GM19452 (cell line): ENCODE results near the gene MORN4.
"Not testable (repeated sequence)": the region's sequence is repeated elsewhere in the genome, so short reads cannot be mapped to it uniquely, and the experiment has no call there.

Experiments used
- ATAC-seq: cut with Tn5 transposase; IDR thresholded peaks from one replicate; pipeline ENCODE4 v1.9.1; 2021; ENCODE audit not compliant: unreplicated experiment

Gene MORN4

GRCh38 chr10:97642471-97643159 is 9.3 kb upstream of the MORN4 start:
- not testable (repeated sequence) for ATAC-seq

GRCh38 chr10:97640868-97641811 is 7.8 kb upstream of the MORN4 start:
- ATAC-seq = peak; percentile 24

- ATAC-seq = peak; percentile 99
These were observed 7.0 kb upstream of the MORN4 start, which contains the start of gene PI4K2A for GRCh38 chr10:97640174-97640867. TSS of gene PI4K2A (plus strand) at chr10:97640671. CDS start at chr10:97640743, 72 bp downstream.

GRCh38 chr10:97639090-97639489 is 5.8 kb upstream of the MORN4 start:
- not testable (repeated sequence) for ATAC-seq

GRCh38 chr10:97635577-97635976 is 2.3 kb upstream of the MORN4 start:
- no peak for ATAC-seq

GRCh38 chr10:97633921-97634320 is 621 bp upstream of the MORN4 start:
- ATAC-seq = no peak

DNA sequence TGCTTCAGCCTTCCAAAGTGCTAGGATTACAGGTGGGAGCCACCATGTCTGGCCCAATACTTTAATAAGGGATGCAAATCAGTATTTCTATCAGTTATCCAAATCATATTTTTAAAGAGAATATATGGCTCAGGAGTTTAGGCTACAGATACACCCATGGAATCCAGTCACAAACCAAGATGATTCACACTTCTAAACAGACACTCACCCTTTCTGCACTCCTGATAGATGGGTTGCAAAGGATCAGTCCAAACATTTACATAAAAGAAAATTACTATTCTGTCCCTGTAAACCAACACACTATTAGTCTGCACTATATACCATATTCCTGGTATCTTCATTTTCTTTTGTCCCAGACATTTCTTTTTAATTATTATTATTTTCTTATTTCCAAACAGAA is 2.2 kb downstream of the MORN4 start:
- ATAC-seq = no peak

DNA sequence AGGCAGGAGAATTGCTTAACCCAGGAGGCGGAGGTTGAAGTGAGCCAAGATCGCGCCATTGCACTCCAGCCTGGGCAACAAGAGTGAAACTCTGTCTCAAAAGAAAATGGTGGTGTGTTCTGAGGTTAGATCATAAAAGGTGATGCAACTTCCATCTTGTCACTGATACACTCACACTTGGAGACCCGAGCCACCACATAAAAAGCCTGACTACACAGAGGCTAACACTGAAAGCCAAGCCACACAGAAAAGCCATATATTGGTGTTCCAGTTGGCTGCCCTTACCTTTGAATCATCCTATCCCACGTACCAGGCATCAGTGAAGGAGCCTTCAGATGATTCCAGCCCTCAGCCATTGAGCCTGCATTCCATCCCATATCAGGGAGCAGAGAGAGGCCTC is 4.0 kb downstream of the MORN4 start:
- ATAC-seq = no peak

- no peak for ATAC-seq
These were observed 5.1 kb downstream of the MORN4 start for GRCh38 chr10:97628228-97628627.

DNA sequence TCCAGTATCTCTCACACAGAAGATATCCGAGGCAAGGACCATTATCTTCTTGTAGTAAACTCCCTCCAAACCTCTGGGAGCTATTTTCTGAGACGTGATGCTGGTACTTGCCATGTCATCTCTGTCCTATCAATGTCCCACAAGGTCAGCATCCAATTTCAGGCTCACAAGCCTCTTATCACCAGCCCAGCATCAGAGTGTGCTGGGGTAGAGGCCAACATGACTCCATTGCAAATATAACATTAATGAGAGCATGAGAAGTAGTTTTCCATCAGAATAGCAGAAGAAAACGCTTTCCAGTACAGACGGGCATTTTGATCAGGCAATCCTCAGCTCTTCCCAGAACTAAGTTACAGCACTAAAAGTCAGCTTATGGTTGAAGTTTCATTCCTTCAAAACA is 5.6 kb downstream of the MORN4 start:
- no peak for ATAC-seq

DNA sequence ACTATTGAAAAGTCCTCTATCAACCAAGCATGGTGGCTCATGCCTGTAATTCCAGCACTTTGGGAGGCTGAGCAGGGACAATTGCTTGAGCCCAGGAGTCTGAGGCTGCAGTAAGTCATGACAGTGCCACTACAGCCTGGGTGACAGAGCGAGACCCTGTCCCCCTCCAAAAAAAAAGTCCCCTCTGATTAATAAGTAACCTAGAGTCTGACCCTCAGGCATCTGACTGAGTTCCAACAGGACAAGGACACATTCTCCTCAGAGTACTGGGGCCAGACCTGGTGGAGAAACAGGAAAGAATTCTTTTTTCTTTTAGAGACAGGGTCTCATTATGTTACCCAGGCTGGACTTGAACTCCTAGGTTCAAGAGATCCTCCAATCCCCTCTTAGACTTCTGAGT is 10.0 kb downstream of the MORN4 start:
- ATAC-seq = no peak

DNA sequence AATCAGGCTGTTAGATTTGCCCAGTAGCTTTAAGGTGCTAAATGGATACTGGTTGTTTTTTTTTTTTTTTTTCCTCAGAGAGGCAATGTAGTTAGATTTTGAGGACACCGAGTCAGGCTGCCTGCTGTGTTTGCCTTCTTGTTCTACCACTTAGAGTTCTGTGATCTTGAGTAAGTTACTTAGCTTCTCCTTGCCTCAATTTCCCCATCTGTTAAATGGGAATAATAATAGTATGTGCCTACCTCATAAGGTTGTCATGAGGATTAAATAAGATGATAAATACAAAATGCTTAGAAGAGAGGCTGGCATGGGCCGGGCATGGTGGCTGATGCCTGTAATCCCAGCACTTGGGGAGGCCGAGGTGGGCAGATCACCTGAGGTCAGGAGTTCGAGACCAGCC is 14.6 kb downstream of the MORN4 start:
- ATAC-seq = no peak

GRCh38 chr10:97618285-97618684 is 15.0 kb downstream of the MORN4 start:
- ATAC-seq = no peak

DNA sequence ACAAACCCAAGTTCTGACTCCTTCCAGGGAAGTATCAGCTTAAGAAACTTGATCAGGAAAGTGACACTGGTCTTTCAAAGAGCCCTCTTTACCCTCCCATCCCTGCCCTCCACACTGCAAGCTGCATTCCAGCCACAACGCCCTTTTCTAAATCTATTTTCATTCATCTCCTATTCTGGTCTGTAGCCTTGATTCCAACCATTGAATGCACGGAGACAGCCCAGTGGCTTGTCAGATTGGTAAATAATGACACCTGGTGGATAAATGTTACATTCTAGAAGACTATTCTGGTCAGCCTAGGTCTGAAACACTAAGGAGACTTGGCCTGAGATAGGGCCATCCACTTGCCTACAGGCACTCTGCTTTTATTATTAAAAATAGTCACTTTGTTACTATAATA is 20.9 kb downstream of the MORN4 start:
- ATAC-seq = no peak

DNA sequence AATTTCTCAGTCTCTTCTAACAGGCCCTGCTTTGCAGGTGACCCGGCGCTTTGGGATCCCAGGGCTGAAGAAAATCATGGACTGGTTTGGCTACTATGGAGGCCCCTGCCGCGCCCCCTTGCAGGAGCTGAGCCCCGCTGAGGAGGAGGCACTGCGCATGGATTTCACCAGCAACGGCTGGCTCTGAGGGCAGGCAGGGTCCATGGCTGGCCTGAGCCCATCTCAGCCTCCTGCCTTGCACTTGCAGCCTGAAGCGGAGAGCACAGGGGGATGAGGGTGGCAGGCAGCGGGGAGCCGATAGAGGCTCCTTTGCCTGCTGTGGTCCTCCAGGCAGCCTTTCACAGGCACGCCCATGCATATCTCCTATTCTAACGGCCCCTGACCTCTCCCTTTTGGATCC is 21.8 kb downstream of the MORN4 start:
- no peak for ATAC-seq

DNA sequence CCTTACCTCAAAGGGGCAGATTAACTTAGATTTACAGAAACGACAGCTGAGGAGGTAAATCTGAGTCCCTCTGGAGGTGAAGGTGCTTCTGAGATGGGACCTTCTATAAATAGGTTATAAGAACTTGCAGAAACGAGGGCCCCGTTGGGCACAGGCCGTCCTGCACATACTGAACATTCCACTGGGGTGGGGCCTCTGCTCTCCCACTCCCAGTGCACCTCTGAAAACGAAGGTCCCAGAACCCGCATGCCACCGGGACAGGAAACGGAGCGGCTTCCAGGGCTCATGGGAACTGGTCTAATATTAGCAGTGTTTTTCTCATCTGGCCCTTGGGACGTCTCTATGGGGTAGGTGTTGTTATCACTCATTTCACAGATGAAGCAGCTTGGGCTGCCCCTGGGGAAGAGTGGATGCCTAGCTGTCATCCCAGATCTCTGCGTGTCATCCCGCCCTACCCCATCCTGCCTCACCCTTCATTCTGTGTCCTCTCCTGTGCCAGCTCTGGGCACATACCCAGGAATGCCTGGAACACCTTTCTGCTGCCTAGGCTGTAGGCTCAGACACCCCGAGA is 24.2 kb downstream of the MORN4 start:
- ATAC-seq = no peak

GRCh38 chr10:97607095-97607636 is 26.1 kb downstream of the MORN4 start:
- no peak for ATAC-seq

DNA sequence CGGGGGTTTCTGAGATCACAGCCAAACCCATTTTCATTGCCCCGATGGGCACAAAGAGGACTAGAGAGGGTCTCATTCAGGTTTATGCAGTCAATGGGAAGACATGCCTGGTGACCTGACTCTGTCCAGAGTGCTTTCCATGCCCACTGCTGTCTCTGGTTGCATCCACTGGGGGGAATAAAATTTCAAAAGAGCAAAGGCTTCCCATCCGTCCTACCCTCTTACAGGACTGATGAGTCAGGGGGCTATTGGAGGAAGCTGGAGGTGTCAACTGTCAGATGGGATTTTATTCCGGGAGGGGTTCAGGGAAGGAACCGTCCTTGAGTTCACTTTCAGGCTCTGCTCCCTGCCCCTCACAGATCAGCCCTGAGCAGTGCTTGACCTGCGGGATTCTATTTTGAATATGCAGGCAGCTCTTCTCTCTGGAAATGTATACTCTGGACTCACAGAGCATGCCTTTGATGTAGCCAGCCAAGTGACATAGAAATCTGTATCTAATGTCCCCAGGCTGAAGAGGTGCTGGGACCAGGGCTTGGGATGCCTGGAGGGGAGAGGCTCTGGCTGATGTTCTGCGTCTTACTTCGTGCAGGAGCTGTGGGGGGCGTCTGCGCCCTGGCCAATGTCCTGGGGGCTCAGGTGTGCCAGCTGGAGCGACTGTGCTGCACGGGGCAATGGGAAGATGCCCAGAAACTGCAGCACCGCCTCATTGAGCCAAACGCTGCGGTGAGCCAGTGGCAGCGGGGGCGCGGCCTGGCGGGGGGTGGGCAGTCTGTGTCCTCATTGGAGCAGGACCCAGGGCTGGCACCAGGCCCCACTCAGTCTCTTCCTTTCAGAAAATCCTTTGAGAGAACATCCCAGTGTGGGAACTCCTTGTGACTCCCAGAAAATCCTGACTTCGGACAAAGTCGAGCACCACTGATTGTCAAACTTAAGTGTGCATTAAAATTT is 31.8 kb downstream of the MORN4 start:
- no peak for ATAC-seq

DNA sequence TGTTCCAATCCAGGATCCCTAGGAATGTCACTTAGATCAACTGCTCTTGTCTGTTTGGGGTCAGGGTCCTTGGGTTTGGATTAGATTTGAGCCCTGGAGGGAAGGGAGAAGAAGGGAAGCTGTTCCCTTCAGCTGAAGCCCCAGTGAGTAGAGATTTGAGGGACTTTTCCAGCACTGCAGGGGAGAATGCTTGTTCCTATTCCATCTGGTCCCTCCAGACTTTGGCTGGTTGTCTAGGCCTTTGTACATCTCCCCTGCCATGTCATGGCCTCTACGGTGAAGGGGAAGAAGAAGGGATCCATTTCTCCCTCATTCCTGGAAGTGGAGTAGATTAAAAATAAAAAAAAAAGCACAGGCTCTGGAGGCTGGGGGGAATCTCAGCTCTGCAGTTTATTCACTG is 32.7 kb downstream of the MORN4 start:
- ATAC-seq = no peak

GRCh38 chr10:97599272-97599619 is 34.1 kb downstream of the MORN4 start:
- no peak for ATAC-seq
